ENCODE results near the gene MARCHF4. TPM values are rescaled to one million over a fixed set of nuclear protein-coding genes. Genes with fewer than 3 reads are reported as not detected.
A peak's percentile ranks its signal among the peaks of the same experiment; 100 is the strongest.

The MARCHF4 gene
- total RNA-seq, 3 donors from 2014 or later, result not detected

- peaks cover 40% of the 10 kb centered on the region for H3K27me3 Mint-ChIP-seq (ENCODE audit: low read depth)
- no peak overlapping the region for H3K4me3 Mint-ChIP-seq
- ATAC-seq (no peak), DNase-seq (no peak)
- no peaks in the 10 kb centered on the region for H3K36me3 Mint-ChIP-seq (ENCODE audit: insufficient read depth)
- peaks cover 16% of the 10 kb centered on the region for H3K4me1 Mint-ChIP-seq (ENCODE audit: low read depth)
- H3K9me3 Mint-ChIP-seq, result no peaks in the 10 kb centered on the region
Observed at GRCh38 chr2:216373896-216374295, 1.6 kb upstream of the MARCHF4 start.

GRCh38 chr2:216372761-216373291, 543 bp upstream of the MARCHF4 start:
- ATAC-seq, result peak; percentile 51 to 59
- Mint-ChIP-seq H3K36me3 (ENCODE audit: insufficient read depth) (no peaks in the 10 kb centered on the region), H3K4me3 (no peak overlapping the region), H3K4me1 (ENCODE audit: low read depth) (peaks cover 16% of the 10 kb centered on the region), H3K27me3 (ENCODE audit: low read depth) (peaks cover 50% of the 10 kb centered on the region), H3K9me3 (no peaks in the 10 kb centered on the region)
- no peak for DNase-seq

GRCh38 chr2:216370961-216371712, 1.1 kb downstream of the MARCHF4 start:
- ATAC-seq, result no peak
- no peaks in the 10 kb centered on the region for H3K36me3 Mint-ChIP-seq (ENCODE audit: insufficient read depth)

GRCh38 chr2:216369821-216370220, 2.5 kb downstream of the MARCHF4 start:
- H3K36me3 Mint-ChIP-seq (ENCODE audit: insufficient read depth), result no peaks in the 10 kb centered on the region
- no peak for DNase-seq
- peaks cover 55% of the 10 kb centered on the region for H3K27me3 Mint-ChIP-seq (ENCODE audit: low read depth)
- H3K4me1 Mint-ChIP-seq (ENCODE audit: low read depth), result peaks cover 16% of the 10 kb centered on the region
- no peaks in the 10 kb centered on the region for H3K9me3 Mint-ChIP-seq
- H3K4me3 Mint-ChIP-seq, result no peak overlapping the region
- no peak for ATAC-seq

More at GRCh38 chr2:216370961-216371712, 1.1 kb downstream of the MARCHF4 start:
- Mint-ChIP-seq H3K27me3 (ENCODE audit: low read depth) (peaks cover 53% of the 10 kb centered on the region), H3K9me3 (no peaks in the 10 kb centered on the region), H3K4me1 (ENCODE audit: low read depth) (peaks cover 16% of the 10 kb centered on the region), H3K4me3 (no peak overlapping the region)
- no peak for DNase-seq

GRCh38 chr2:216366777-216367471, 5.4 kb downstream of the MARCHF4 start:
- Mint-ChIP-seq H3K9me3 (no peaks in the 10 kb centered on the region), H3K36me3 (ENCODE audit: insufficient read depth) (no peaks in the 10 kb centered on the region), H3K27me3 (ENCODE audit: low read depth) (peaks cover 37% of the 10 kb centered on the region), H3K4me3 (no peak overlapping the region), H3K4me1 (ENCODE audit: low read depth) (peaks cover 8% of the 10 kb centered on the region)
- ATAC-seq (no peak), DNase-seq (no peak)

- Mint-ChIP-seq H3K9me3 (no peaks in the 10 kb centered on the region), H3K4me1 (ENCODE audit: low read depth) (peaks cover 5% of the 10 kb centered on the region), H3K4me3 (no peak overlapping the region), H3K27me3 (ENCODE audit: low read depth) (peaks cover 29% of the 10 kb centered on the region), H3K36me3 (ENCODE audit: insufficient read depth) (no peaks in the 10 kb centered on the region)
- DNase-seq (no peak), ATAC-seq (no peak)
Observed at GRCh38 chr2:216365518-216365917, 6.8 kb downstream of the MARCHF4 start.

- ATAC-seq (no peak), DNase-seq (no peak)
- no peak overlapping the region for H3K4me3 Mint-ChIP-seq
- H3K36me3 Mint-ChIP-seq (ENCODE audit: insufficient read depth), result no peaks in the 10 kb centered on the region
- H3K4me1 Mint-ChIP-seq (ENCODE audit: low read depth), result peaks cover 4% of the 10 kb centered on the region
- H3K9me3 Mint-ChIP-seq, result no peaks in the 10 kb centered on the region
- H3K27me3 Mint-ChIP-seq (ENCODE audit: low read depth), result peaks cover 8% of the 10 kb centered on the region
Observed at GRCh38 chr2:216363221-216363620, 9.1 kb downstream of the MARCHF4 start.

GRCh38 chr2:216362730-216363129, 9.6 kb downstream of the MARCHF4 start:
- no peak for ATAC-seq
- no peaks in the 10 kb centered on the region for H3K9me3 Mint-ChIP-seq
- H3K4me3 Mint-ChIP-seq, result no peak overlapping the region
- no peaks in the 10 kb centered on the region for H3K36me3 Mint-ChIP-seq (ENCODE audit: insufficient read depth)
- H3K27me3 Mint-ChIP-seq (ENCODE audit: low read depth), result peaks cover 5% of the 10 kb centered on the region
- DNase-seq, result no peak
- peaks cover 4% of the 10 kb centered on the region for H3K4me1 Mint-ChIP-seq (ENCODE audit: low read depth)

GRCh38 chr2:216355711-216356110, 16.6 kb downstream of the MARCHF4 start:
- Mint-ChIP-seq H3K36me3 (ENCODE audit: insufficient read depth) (no peaks in the 10 kb centered on the region), H3K9me3 (no peaks in the 10 kb centered on the region), H3K27me3 (ENCODE audit: low read depth) (no peaks in the 10 kb centered on the region), H3K4me3 (no peak overlapping the region), H3K4me1 (ENCODE audit: low read depth) (peaks cover 41% of the 10 kb centered on the region)
- no peak for ATAC-seq
- DNase-seq, result no peak

GRCh38 chr2:216354306-216354705, 18.0 kb downstream of the MARCHF4 start:
- H3K4me1 Mint-ChIP-seq (ENCODE audit: low read depth), result peaks cover 56% of the 10 kb centered on the region
- ATAC-seq (no peak), DNase-seq (no peak)
- no peaks in the 10 kb centered on the region for H3K27me3 Mint-ChIP-seq (ENCODE audit: low read depth)
- H3K4me3 Mint-ChIP-seq, result no peak overlapping the region
- no peaks in the 10 kb centered on the region for H3K36me3 Mint-ChIP-seq (ENCODE audit: insufficient read depth)
- no peaks in the 10 kb centered on the region for H3K9me3 Mint-ChIP-seq

GRCh38 chr2:216352653-216353270, 19.5 kb downstream of the MARCHF4 start:
- no peaks in the 10 kb centered on the region for H3K36me3 Mint-ChIP-seq (ENCODE audit: insufficient read depth)
- peaks cover 64% of the 10 kb centered on the region for H3K4me1 Mint-ChIP-seq (ENCODE audit: low read depth)
- peak overlapping the region; percentile 52 for H3K4me3 Mint-ChIP-seq
- DNase-seq (no peak), ATAC-seq (peak; percentile 21 to 24)
- no peaks in the 10 kb centered on the region for H3K9me3 Mint-ChIP-seq
- H3K27me3 Mint-ChIP-seq (ENCODE audit: low read depth), result no peaks in the 10 kb centered on the region

GRCh38 chr2:216351172-216351925, 20.9 kb downstream of the MARCHF4 start:
- ATAC-seq, result no peak
- H3K4me3 Mint-ChIP-seq, result no peak overlapping the region
- H3K9me3 Mint-ChIP-seq, result no peaks in the 10 kb centered on the region
- no peak for DNase-seq
- no peaks in the 10 kb centered on the region for H3K36me3 Mint-ChIP-seq (ENCODE audit: insufficient read depth)
- H3K27me3 Mint-ChIP-seq (ENCODE audit: low read depth), result no peaks in the 10 kb centered on the region
- H3K4me1 Mint-ChIP-seq (ENCODE audit: low read depth), result peaks cover 76% of the 10 kb centered on the region

GRCh38 chr2:216350214-216350791, 22.0 kb downstream of the MARCHF4 start:
- Mint-ChIP-seq H3K36me3 (ENCODE audit: insufficient read depth) (no peaks in the 10 kb centered on the region), H3K4me1 (ENCODE audit: low read depth) (peaks cover 76% of the 10 kb centered on the region), H3K27me3 (ENCODE audit: low read depth) (no peaks in the 10 kb centered on the region), H3K9me3 (no peaks in the 10 kb centered on the region), H3K4me3 (peak overlapping the region; percentile 40)
- DNase-seq (peak; percentile 12), ATAC-seq (peak; percentile 44 to 47)

- Mint-ChIP-seq H3K9me3 (no peaks in the 10 kb centered on the region), H3K4me3 (no peak overlapping the region), H3K36me3 (ENCODE audit: insufficient read depth) (no peaks in the 10 kb centered on the region), H3K27me3 (ENCODE audit: low read depth) (no peaks in the 10 kb centered on the region), H3K4me1 (ENCODE audit: low read depth) (peaks cover 71% of the 10 kb centered on the region)
- peak; percentile 25 to 34 for ATAC-seq
- DNase-seq, result no peak
Observed at GRCh38 chr2:216349366-216349765, 22.9 kb downstream of the MARCHF4 start.
